Right forelimb (tissue), 1 donor: Measurements from ENCODE around the gene OR51B4.
"Not testable (repeated sequence)": the region's sequence is repeated elsewhere in the genome, so short reads cannot be mapped to it uniquely, and the experiment has no call there.

Experiments
- DNase-seq: peaks from one replicate; pipeline ENCODE4 v3.0.0-alpha.2; 2018

Gene OR51B4

DNA sequence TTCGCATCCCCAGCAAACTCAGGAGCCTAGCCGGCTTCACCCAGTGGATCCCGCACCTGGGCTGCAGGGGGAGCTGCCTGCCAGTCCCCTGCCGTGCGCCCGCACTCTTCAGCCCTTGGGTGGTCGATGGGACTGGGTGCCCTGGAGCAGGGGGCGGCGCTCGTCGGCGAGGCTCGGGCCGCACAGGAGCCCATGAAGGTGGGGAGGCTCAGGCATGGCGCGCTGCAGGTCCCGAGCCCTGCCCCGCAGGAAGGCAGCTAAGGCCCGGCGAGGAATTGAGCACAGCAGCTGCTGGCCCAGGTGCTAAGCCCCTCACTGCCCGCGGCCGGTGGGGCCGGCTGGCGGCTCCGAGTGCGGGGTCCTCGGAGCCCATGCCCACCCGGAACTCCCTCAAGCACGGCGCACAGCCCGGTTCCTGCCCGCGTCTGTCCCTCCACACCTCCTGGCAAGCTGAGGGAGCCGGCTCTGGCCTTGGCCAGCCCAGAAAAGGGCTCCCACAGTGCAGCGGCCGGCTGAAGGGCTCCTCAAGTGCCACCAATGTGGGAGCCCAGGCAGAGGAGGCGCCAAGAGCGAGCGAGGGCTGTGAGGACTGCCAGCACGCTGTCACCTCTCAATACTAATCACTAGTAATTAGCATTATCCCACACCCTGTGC, 7.3 kb downstream of the OR51B4 start:
- not testable (repeated sequence) for DNase-seq

GRCh38 chr11:5293028-5293427, 8.7 kb downstream of the OR51B4 start:
- no peak for DNase-seq

DNA sequence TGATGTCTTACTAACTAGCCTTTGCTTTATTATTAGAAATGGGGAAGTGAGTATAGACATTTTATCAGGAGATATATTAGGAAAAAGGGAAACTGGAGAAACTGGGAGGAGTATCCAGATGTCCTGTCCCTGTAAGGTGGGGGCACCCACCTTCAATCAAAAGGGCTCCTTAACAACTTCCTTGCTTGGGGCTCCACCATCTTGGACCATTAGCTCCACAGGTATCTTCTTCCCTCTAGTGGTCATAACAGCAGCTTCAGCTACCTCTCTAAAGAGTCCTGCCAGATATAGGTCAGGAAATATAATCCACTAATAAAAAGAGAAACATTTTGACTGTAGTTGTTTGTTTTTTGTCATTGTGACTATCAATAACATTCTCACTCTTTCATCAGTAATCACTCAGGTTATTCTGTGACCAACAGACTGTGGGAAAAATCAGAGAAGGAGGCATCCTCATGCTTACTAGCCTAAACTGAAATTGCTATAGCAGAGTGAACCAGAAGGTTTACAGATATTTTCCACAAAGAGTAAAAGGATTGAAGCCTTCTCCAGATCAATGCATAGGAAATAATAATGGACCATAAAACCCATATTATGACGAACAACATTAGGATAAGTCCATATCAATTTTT, 10.4 kb downstream of the OR51B4 start:
- no peak for DNase-seq

DNA sequence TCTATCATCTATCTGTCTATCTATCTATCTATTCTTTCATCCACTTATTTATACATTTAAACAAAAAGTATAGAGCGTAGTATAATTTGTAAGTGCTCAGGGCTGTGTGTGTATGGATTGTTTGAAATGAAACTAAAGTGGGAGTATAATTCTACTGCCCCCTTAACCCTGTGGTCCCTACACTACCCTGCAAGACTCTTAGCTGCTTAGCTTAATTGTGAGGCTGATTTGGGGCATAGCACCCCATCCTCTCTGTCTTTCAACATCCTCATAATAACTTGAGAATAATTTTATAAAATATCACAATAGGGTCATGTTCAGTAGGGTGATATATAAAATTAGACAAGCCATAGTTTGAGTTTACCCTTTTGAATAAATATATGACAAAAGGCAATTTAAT, 11.6 kb downstream of the OR51B4 start:
- DNase-seq = no peak

DNA sequence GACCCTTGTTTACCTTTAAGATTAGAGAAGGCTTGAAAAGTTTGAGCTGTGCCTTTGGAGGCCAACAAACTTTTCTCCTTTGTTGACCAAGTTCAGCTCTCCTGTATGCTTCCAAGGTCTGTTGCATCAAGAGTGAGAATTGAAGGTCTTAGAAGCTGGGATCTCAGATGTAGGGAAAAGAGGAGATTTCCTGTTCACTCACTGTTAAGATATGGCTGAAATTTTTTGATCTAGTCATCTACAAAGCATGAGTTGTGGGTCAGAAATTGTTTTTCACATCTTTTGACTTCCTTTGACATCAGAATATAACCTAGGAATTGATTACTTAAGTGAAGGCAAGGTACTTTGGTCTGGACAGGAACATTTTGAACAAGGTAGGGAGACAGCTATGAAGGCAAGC, 12.1 kb downstream of the OR51B4 start:
- no peak for DNase-seq

DNA sequence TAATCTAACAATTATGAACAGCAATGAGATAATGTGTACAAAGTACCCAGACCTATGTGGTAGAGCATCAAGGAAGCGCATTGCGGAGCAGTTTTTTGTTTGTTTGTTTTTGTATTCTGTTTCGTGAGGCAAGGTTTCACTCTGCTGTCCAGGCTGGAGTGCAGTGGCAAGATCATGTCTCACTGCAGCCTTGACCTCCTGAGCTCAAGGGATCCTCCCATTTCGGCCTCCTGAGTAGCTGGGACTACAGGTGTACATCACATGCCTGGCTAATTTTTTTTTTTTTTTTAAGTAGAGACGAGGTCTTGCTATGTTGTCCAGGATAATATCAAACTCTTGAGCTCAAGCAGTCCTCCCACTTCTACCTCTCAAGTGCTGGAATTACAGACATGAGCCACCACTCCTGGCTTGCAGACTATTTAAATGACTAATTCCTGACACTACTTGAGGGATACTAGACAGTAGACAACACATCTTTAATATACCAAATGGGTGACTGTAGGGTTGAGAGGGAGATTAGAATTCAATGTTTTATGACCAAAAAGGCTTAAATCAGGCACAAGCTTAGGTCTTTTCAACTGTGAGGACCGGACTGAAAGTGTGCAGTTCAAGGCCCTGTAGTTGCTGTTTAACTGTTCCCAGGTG, 12.7 kb downstream of the OR51B4 start:
- DNase-seq = no peak

GRCh38 chr11:5288108-5288905, 13.4 kb downstream of the OR51B4 start:
- no peak for DNase-seq

- DNase-seq = no peak
Measured at GRCh38 chr11:5286901-5287300, 14.8 kb downstream of the OR51B4 start.

GRCh38 chr11:5286351-5286750, 15.4 kb downstream of the OR51B4 start:
- no peak for DNase-seq

GRCh38 chr11:5285703-5286340, 15.9 kb downstream of the OR51B4 start:
- DNase-seq = no peak

- no peak for DNase-seq
Measured at GRCh38 chr11:5284637-5285036, 17.1 kb downstream of the OR51B4 start.

DNA sequence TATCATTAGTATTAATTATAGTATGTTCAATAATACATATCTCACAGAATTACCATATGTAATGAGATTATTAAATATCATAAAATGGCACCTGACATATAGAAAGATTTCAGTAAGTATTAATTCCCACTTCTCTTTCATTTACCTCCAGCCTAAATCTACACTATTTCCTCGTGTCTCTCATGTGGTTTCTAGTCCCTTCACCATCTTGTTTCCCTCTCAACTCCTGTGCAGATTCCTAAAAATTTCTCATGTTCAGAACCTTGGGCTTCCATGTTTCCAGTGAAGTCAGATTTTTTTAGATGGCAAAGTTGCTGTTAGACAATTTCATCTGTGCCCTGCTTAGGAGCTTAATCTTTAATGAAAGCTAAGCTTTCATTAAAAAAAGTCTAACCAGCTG, 17.9 kb downstream of the OR51B4 start:
- DNase-seq = no peak

- DNase-seq = no peak
Measured at GRCh38 chr11:5283086-5283485, 18.7 kb downstream of the OR51B4 start.

DNA sequence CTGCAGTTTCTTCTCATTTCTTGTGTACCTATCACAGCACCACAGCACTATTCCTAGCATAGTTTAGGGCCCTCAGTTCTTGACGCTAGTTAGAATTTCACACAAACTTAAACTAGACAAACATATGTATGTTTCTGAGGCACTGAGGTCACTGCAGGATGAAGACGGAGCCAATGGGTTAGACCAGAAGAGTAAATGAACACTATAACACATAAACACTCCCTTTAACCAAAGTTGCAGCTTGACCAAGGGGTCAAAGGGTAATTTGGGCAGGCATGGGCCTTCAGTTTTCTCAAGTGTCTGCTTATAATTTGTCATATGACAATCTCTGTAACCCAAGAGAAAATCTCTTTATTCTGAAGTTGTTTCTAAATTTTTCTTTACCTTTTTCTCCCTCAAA, 19.1 kb downstream of the OR51B4 start:
- DNase-seq = no peak

- no peak for DNase-seq
Measured at GRCh38 chr11:5281596-5281995, 20.1 kb downstream of the OR51B4 start.

DNA sequence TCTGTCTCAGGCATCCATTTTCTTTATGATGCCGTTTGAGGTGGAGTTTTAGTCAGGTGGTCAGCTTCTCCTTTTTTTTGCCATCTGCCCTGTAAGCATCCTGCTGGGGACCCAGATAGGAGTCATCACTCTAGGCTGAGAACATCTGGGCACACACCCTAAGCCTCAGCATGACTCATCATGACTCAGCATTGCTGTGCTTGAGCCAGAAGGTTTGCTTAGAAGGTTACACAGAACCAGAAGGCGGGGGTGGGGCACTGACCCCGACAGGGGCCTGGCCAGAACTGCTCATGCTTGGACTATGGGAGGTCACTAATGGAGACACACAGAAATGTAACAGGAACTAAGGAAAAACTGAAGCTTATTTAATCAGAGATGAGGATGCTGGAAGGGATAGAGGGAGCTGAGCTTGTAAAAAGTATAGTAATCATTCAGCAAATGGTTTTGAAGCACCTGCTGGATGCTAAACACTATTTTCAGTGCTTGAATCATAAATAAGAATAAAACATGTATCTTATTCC, 21.1 kb downstream of the OR51B4 start:
- no peak for DNase-seq

- no peak for DNase-seq
Measured at GRCh38 chr11:5279471-5280090, 22.2 kb downstream of the OR51B4 start.

DNA sequence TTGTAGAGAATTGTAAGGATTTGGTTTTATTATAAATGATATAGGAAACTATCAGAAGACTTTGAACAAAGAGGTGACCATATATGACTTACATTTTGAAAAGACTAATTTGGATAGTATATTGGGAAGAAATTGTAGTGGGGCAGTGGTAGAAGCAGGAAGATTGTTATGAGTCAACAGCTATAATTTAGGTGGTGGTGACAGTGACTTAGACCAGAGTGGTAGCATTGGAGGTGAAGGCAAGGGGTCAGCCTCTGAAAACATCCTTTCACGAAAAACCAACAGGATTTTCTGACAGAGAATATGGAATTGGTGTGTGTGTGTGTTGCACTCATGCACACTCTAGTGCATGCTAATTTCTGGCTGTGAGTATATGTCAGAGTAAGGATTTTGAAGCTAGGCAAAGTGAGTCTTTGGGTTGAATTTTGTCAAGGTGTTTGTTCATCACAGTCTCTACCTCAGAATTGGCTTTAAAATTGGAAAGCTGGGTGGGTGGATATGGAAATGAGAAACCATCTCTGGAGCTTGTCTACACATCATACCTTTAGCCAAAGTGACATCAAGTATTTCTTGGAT, 23.9 kb downstream of the OR51B4 start:
- DNase-seq = no peak

DNA sequence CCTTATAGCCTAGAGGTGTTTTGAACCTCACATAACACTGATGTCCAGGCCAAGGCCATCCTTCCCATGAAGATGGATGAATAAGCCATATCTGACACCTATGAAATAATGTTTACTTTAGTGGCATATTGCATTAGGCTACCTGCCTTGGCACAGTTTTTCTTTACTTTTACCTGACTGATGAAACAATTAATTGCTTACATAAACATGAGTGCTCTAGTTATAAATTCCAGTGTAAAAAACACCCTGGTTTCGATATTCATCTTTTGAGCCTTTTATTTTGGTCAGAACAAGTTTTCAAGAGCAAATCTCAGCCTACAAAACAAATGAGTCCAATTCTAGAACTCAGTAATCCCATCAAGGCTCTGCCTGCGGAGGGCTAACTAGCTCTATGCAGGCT, 25.0 kb downstream of the OR51B4 start:
- no peak for DNase-seq

DNA sequence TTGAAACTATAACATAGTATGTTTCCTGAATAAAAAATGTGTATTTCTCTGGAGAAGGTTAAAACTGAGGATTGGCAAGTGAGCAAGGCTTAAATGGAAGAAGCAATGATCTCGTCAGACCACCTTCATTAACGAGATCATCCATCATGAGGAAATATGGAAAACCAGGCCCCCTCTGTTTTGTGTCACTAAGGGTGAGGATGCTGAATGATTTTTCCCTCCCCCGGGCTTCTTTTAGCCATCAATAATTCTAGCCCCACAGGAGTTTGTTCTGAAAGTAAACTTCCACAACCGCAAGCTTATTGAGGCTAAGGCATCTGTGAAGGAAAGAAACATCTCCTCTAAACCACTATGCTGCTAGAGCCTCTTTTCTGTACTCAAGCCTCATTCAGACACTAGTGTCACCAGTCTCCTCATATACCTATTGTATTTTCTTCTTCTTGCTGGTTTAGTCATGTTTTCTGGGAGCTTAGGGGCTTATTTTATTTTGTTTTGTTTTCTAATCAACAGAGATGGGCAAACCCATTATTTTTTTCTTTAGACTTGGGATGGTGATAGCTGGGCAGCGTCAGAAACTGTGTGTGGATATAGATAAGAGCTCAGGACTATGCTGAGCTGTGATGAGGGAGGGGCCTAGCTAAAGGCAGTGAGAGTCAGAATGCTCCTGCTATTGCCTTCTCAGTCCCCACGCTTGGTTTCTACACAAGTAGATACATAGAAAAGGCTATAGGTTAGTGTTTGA, 26.2 kb downstream of the OR51B4 start:
- no peak for DNase-seq

DNA sequence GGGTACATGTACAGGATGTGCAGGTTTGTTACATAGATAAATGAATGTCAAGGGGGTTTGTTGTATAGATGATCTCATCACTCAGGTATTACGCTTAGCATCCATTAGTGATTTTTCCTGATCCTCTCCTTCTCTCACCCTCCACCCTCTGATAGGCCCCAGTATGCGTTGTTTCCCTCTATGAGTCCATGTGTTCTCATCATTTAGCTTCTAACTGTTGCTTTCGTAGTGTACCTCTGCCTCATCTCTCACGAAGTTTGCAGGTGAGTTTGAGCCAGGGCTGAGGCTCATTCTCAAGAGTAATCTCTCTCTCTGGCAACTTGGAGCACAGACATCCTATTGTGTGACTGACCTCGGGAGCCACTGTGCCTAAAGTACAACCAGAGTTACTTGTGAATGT, 27.4 kb downstream of the OR51B4 start:
- DNase-seq = no peak
